ENCODE measurements around the gene L3MBTL1. TPM values are rescaled to one million over a fixed set of nuclear protein-coding genes. Genes with fewer than 3 reads are reported as not detected.

L3MBTL1 gene
- polyA plus RNA-seq, 4 donors = 1.6 to 15.1 (median 2.6) TPM

- Histone ChIP-seq H3K27me3 (ENCODE audit: control insufficient read depth in 3 of 3, insufficient read depth in 3 of 3, low read length in 3 of 3) (peaks cover 0 to 8% (median 0%) of the 10 kb centered on the region in 3 donors), H3K9me3 (ENCODE audit: control insufficient read depth in 2 of 2, insufficient read depth in 1 of 2, low read depth in 1 of 2, low read length in 1 of 2) (no peaks in the 10 kb centered on the region), H3K27ac (ENCODE audit: low read depth in 1 of 3, low read length in 2 of 3) (peak overlapping the region in 2 of 3 donors; percentile 28 to 66), H3K4me3 (ENCODE audit: low read depth in 1 of 3, low read length in 3 of 3) (peak overlapping the region; percentile 0 to 54 (median 47)), H3K4me1 (ENCODE audit: control insufficient read depth in 3 of 3, insufficient read depth in 2 of 3, low read depth in 1 of 3, low read length in 2 of 3) (no peaks in the 10 kb centered on the region), H3K36me3 (ENCODE audit: control insufficient read depth in 3 of 3, insufficient read depth in 2 of 3, low read depth in 1 of 3, low read length in 3 of 3) (peaks cover 0 to 2% (median 1%) of the 10 kb centered on the region in 3 donors)
- DNase-seq (no peak), FAIRE-seq (no peak)
- WGBS, 3 donors = 52 to 60% (median 59%) methylated on average over 10 of the region's 10 CpGs
These were observed 6.0 kb downstream of the L3MBTL1 start for GRCh38 chr20:43513372-43513930.

GRCh38 chr20:43513931-43514647 lies 6.6 kb downstream of the L3MBTL1 start:
- DNase-seq (peak; percentile 97 to 99), FAIRE-seq (no peak)
- Histone ChIP-seq H3K4me1 (ENCODE audit: control insufficient read depth in 3 of 3, insufficient read depth in 2 of 3, low read depth in 1 of 3, low read length in 2 of 3) (no peaks in the 10 kb centered on the region), H3K9me3 (ENCODE audit: control insufficient read depth in 2 of 2, insufficient read depth in 1 of 2, low read depth in 1 of 2, low read length in 1 of 2) (no peaks in the 10 kb centered on the region), H3K36me3 (ENCODE audit: control insufficient read depth in 3 of 3, insufficient read depth in 2 of 3, low read depth in 1 of 3, low read length in 3 of 3) (peaks cover 0 to 2% (median 1%) of the 10 kb centered on the region in 3 donors), H3K4me3 (ENCODE audit: low read depth in 1 of 3, low read length in 3 of 3) (peak overlapping the region; percentile 33 to 72 (median 65)), H3K27ac (ENCODE audit: low read depth in 1 of 3, low read length in 2 of 3) (peak overlapping the region in 2 of 3 donors; percentile 36 to 74), H3K27me3 (ENCODE audit: control insufficient read depth in 3 of 3, insufficient read depth in 3 of 3, low read length in 3 of 3) (peaks cover 0 to 2% (median 0%) of the 10 kb centered on the region in 3 donors)
- 49 to 54% (median 51%) methylated on average over 39 of the region's 39 CpGs for WGBS, 3 donors

- Histone ChIP-seq H3K36me3 (ENCODE audit: control insufficient read depth in 3 of 3, insufficient read depth in 2 of 3, low read depth in 1 of 3, low read length in 3 of 3) (peaks cover 0 to 2% (median 1%) of the 10 kb centered on the region in 3 donors), H3K4me1 (ENCODE audit: control insufficient read depth in 3 of 3, insufficient read depth in 2 of 3, low read depth in 1 of 3, low read length in 2 of 3) (no peaks in the 10 kb centered on the region), H3K9me3 (ENCODE audit: control insufficient read depth in 2 of 2, insufficient read depth in 1 of 2, low read depth in 1 of 2, low read length in 1 of 2) (no peaks in the 10 kb centered on the region), H3K4me3 (ENCODE audit: low read depth in 1 of 3, low read length in 3 of 3) (peak overlapping the region; percentile 33 to 72 (median 65)), H3K27ac (ENCODE audit: low read depth in 1 of 3, low read length in 2 of 3) (peak overlapping the region in 2 of 3 donors; percentile 36 to 74), H3K27me3 (ENCODE audit: control insufficient read depth in 3 of 3, insufficient read depth in 3 of 3, low read length in 3 of 3) (no peaks in the 10 kb centered on the region)
- no peak for DNase-seq
- 34 to 52% (median 43%) methylated on average over 21 to 27 of the region's 27 CpGs for WGBS, 3 donors
- no peak for FAIRE-seq
These were observed 7.1 kb downstream of the L3MBTL1 start for GRCh38 chr20:43514648-43514999.

GRCh38 chr20:43515628-43516027 lies 8.1 kb downstream of the L3MBTL1 start:
- Histone ChIP-seq H3K4me1 (ENCODE audit: control insufficient read depth in 3 of 3, insufficient read depth in 2 of 3, low read depth in 1 of 3, low read length in 2 of 3) (no peaks in the 10 kb centered on the region), H3K27ac (ENCODE audit: low read depth in 1 of 3, low read length in 2 of 3) (no peak overlapping the region), H3K36me3 (ENCODE audit: control insufficient read depth in 3 of 3, insufficient read depth in 2 of 3, low read depth in 1 of 3, low read length in 3 of 3) (peaks cover 0 to 2% (median 1%) of the 10 kb centered on the region in 3 donors), H3K4me3 (ENCODE audit: low read depth in 1 of 3, low read length in 3 of 3) (peak overlapping the region in 1 of 3 donors; percentile 65), H3K27me3 (ENCODE audit: control insufficient read depth in 3 of 3, insufficient read depth in 3 of 3, low read length in 3 of 3) (no peaks in the 10 kb centered on the region), H3K9me3 (ENCODE audit: control insufficient read depth in 2 of 2, insufficient read depth in 1 of 2, low read depth in 1 of 2, low read length in 1 of 2) (no peaks in the 10 kb centered on the region)
- WGBS, 3 donors = 68 to 85% (median 79%) methylated on average over 2 of the region's 2 CpGs
- FAIRE-seq (no peak), DNase-seq (no peak)

GRCh38 chr20:43516251-43516824 lies 8.8 kb downstream of the L3MBTL1 start:
- 88 to 100% (median 100%) methylated on average over 1 of the region's 1 CpG for WGBS, 3 donors
- no peak for DNase-seq
- Histone ChIP-seq H3K4me1 (ENCODE audit: control insufficient read depth in 3 of 3, insufficient read depth in 2 of 3, low read depth in 1 of 3, low read length in 2 of 3) (no peaks in the 10 kb centered on the region), H3K36me3 (ENCODE audit: control insufficient read depth in 3 of 3, insufficient read depth in 2 of 3, low read depth in 1 of 3, low read length in 3 of 3) (peaks cover 0 to 2% (median 1%) of the 10 kb centered on the region in 3 donors), H3K9me3 (ENCODE audit: control insufficient read depth in 2 of 2, insufficient read depth in 1 of 2, low read depth in 1 of 2, low read length in 1 of 2) (no peaks in the 10 kb centered on the region), H3K27ac (ENCODE audit: low read depth in 1 of 3, low read length in 2 of 3) (no peak overlapping the region), H3K4me3 (ENCODE audit: low read depth in 1 of 3, low read length in 3 of 3) (no peak overlapping the region), H3K27me3 (ENCODE audit: control insufficient read depth in 3 of 3, insufficient read depth in 3 of 3, low read length in 3 of 3) (no peaks in the 10 kb centered on the region)
- no peak for FAIRE-seq

- no peak overlapping the region for H3K27ac ChIP-seq (ENCODE audit: low read depth in 1 of 3, low read length in 2 of 3)
- WGBS, 3 donors = 97 to 99% (median 97%) methylated on average over 1 of the region's 1 CpG
- FAIRE-seq = no peak
- peaks cover 0 to 2% (median 1%) of the 10 kb centered on the region in 3 donors for H3K36me3 ChIP-seq (ENCODE audit: control insufficient read depth in 3 of 3, insufficient read depth in 2 of 3, low read depth in 1 of 3, low read length in 3 of 3)
- no peaks in the 10 kb centered on the region for H3K4me1 ChIP-seq (ENCODE audit: control insufficient read depth in 3 of 3, insufficient read depth in 2 of 3, low read depth in 1 of 3, low read length in 2 of 3)
- H3K9me3 ChIP-seq (ENCODE audit: control insufficient read depth in 2 of 2, insufficient read depth in 1 of 2, low read depth in 1 of 2, low read length in 1 of 2) = no peaks in the 10 kb centered on the region
- no peak overlapping the region for H3K4me3 ChIP-seq (ENCODE audit: low read depth in 1 of 3, low read length in 3 of 3)
- no peaks in the 10 kb centered on the region for H3K27me3 ChIP-seq (ENCODE audit: control insufficient read depth in 3 of 3, insufficient read depth in 3 of 3, low read length in 3 of 3)
- DNase-seq = no peak
These were observed 12.7 kb downstream of the L3MBTL1 start for GRCh38 chr20:43520074-43520630.

GRCh38 chr20:43525021-43525420 lies 17.5 kb downstream of the L3MBTL1 start:
- FAIRE-seq (no peak), DNase-seq (no peak)
- Histone ChIP-seq H3K27ac (ENCODE audit: low read depth in 1 of 3, low read length in 2 of 3) (no peak overlapping the region), H3K4me1 (ENCODE audit: control insufficient read depth in 3 of 3, insufficient read depth in 2 of 3, low read depth in 1 of 3, low read length in 2 of 3) (peaks cover 0 to 2% (median 0%) of the 10 kb centered on the region in 3 donors), H3K27me3 (ENCODE audit: control insufficient read depth in 3 of 3, insufficient read depth in 3 of 3, low read length in 3 of 3) (no peaks in the 10 kb centered on the region), H3K9me3 (ENCODE audit: control insufficient read depth in 2 of 2, insufficient read depth in 1 of 2, low read depth in 1 of 2, low read length in 1 of 2) (no peaks in the 10 kb centered on the region), H3K4me3 (ENCODE audit: low read depth in 1 of 3, low read length in 3 of 3) (no peak overlapping the region), H3K36me3 (ENCODE audit: control insufficient read depth in 3 of 3, insufficient read depth in 2 of 3, low read depth in 1 of 3, low read length in 3 of 3) (peaks cover 0 to 6% (median 0%) of the 10 kb centered on the region in 3 donors)
- 80 to 86% (median 81%) methylated on average over 5 of the region's 5 CpGs for WGBS, 3 donors

GRCh38 chr20:43528258-43528875 lies 20.9 kb downstream of the L3MBTL1 start:
- Histone ChIP-seq H3K27ac (ENCODE audit: low read depth in 1 of 3, low read length in 2 of 3) (no peak overlapping the region), H3K4me1 (ENCODE audit: control insufficient read depth in 3 of 3, insufficient read depth in 2 of 3, low read depth in 1 of 3, low read length in 2 of 3) (peaks cover 0 to 18% (median 0%) of the 10 kb centered on the region in 3 donors), H3K9me3 (ENCODE audit: control insufficient read depth in 2 of 2, insufficient read depth in 1 of 2, low read depth in 1 of 2, low read length in 1 of 2) (no peaks in the 10 kb centered on the region), H3K36me3 (ENCODE audit: control insufficient read depth in 3 of 3, insufficient read depth in 2 of 3, low read depth in 1 of 3, low read length in 3 of 3) (peaks cover 0 to 11% (median 0%) of the 10 kb centered on the region in 3 donors), H3K4me3 (ENCODE audit: low read depth in 1 of 3, low read length in 3 of 3) (no peak overlapping the region), H3K27me3 (ENCODE audit: control insufficient read depth in 3 of 3, insufficient read depth in 3 of 3, low read length in 3 of 3) (no peaks in the 10 kb centered on the region)
- WGBS, 3 donors = 80 to 85% (median 82%) methylated on average over 8 of the region's 8 CpGs
- FAIRE-seq = no peak
- no peak for DNase-seq
